Measurements from ENCODE around the gene MSRB2. TPM values are rescaled to one million over a fixed set of nuclear protein-coding genes. Genes with fewer than 3 reads are reported as not detected.

The MSRB2 gene
- total and polyA plus RNA-seq, 2 donors (not counting 1 experiment from before 2014, with no cell fraction given) = 19.0 to 33.0 TPM

DNA sequence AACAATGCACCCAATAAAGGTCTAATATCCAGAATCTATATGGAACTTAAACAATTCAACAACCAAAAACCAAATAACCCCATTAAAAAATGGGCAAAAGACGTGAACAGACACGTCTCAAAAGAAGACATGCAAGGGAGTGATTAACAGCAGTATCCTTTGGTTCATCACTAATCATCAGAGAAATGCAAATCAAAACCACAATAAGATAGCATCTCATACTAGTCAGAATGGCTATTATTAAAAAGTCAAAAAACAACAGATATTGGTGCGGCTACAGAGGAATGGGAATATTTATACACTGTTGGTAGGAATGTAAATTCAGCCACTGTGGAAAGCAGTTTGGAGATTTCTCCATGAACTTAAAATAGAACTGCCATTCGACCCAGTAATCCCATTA, 46.6 kb downstream of the MSRB2 start:
- Histone ChIP-seq H3K79me2 (ENCODE audit: control insufficient read depth, insufficient read depth, low read length) (no peaks in the 10 kb centered on the region), H3K27ac (ENCODE audit: insufficient read depth, low read length) (no peak overlapping the region), H4K20me1 (ENCODE audit: control insufficient read depth, extremely low read depth, insufficient read depth, low read length) (no peaks in the 10 kb centered on the region), H2AFZ (ENCODE audit: low read length) (no peak overlapping the region), H3K4me3 (replicated peaks in 1 of 4; ENCODE audit: control extremely low read depth in 1 of 4, insufficient read depth in 1 of 4, low read depth in 3 of 4, low read length in 4 of 4) (no peak overlapping the region), H3K9ac (ENCODE audit: insufficient read depth, low read length) (no peak overlapping the region), H3K4me2 (ENCODE audit: extremely low read depth, insufficient read depth, low read length) (no peak overlapping the region), H3K9me3 (ENCODE audit: control insufficient read depth, insufficient read depth, low read depth, low read length) (no peaks in the 10 kb centered on the region), H3K27me3 (ENCODE audit: control insufficient read depth, insufficient read depth, low read length) (no peaks in the 10 kb centered on the region), H3K36me3 (ENCODE audit: control insufficient read depth, insufficient read depth, low read length) (no peaks in the 10 kb centered on the region), H3K4me1 (ENCODE audit: control insufficient read depth, extremely low read depth, insufficient read depth, low read length) (no peaks in the 10 kb centered on the region)
- TF ChIP-seq, protein P1, sequence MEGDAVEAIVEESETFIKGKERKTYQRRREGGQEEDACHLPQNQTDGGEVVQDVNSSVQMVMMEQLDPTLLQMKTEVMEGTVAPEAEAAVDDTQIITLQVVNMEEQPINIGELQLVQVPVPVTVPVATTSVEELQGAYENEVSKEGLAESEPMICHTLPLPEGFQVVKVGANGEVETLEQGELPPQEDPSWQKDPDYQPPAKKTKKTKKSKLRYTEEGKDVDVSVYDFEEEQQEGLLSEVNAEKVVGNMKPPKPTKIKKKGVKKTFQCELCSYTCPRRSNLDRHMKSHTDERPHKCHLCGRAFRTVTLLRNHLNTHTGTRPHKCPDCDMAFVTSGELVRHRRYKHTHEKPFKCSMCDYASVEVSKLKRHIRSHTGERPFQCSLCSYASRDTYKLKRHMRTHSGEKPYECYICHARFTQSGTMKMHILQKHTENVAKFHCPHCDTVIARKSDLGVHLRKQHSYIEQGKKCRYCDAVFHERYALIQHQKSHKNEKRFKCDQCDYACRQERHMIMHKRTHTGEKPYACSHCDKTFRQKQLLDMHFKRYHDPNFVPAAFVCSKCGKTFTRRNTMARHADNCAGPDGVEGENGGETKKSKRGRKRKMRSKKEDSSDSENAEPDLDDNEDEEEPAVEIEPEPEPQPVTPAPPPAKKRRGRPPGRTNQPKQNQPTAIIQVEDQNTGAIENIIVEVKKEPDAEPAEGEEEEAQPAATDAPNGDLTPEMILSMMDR (conservative IDR thresholded peaks at IDR 0.05 in 1 of 2, IDR thresholded peaks at IDR 0.05 in 1 of 2; ENCODE audit: low read depth in 1 of 2, low read length in 2 of 2) = no peak
- no peak for TF ChIP-seq EZH2 (IDR thresholded peaks at IDR 0.05; ENCODE audit: low read length, missing control alignments)
- DNase-seq (ENCODE audit: low read depth in 2 of 2) = no peak

DNA sequence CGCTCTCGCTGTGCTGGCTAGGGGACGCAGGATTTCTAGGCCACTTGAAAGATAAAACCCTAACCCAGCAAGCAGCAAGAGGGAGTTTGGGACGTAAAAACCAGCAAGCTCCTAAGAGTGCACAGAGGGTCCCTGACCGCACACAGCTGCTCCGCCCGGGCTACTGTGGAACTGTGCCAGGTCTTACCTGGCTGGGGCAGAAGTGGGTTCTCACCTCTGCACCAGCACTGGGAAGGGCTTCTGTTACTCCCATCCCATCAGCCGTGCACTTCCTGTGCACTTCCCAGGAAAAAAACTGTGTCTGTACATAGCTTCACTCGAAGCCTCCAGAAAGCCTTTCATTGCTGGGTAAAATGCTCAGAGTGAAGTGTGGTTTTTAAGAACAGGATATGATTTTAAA, 50.9 kb downstream of the MSRB2 start:
- H3K9me3 ChIP-seq (ENCODE audit: control insufficient read depth, insufficient read depth, low read depth, low read length) = no peaks in the 10 kb centered on the region
- no peak overlapping the region for H3K4me3 ChIP-seq (replicated peaks in 1 of 4; ENCODE audit: control extremely low read depth in 1 of 4, insufficient read depth in 1 of 4, low read depth in 3 of 4, low read length in 4 of 4)
- H3K9ac ChIP-seq (ENCODE audit: insufficient read depth, low read length) = no peak overlapping the region
- no peak overlapping the region for H2AFZ ChIP-seq (ENCODE audit: low read length)
- H3K4me1 ChIP-seq (ENCODE audit: control insufficient read depth, extremely low read depth, insufficient read depth, low read length) = no peaks in the 10 kb centered on the region
- H3K36me3 ChIP-seq (ENCODE audit: control insufficient read depth, insufficient read depth, low read length) = no peaks in the 10 kb centered on the region
- no peak for DNase-seq (ENCODE audit: low read depth in 2 of 2)
- no peaks in the 10 kb centered on the region for H3K79me2 ChIP-seq (ENCODE audit: control insufficient read depth, insufficient read depth, low read length)
- no peaks in the 10 kb centered on the region for H4K20me1 ChIP-seq (ENCODE audit: control insufficient read depth, extremely low read depth, insufficient read depth, low read length)
- H3K27ac ChIP-seq (ENCODE audit: insufficient read depth, low read length) = no peak overlapping the region
- no peaks in the 10 kb centered on the region for H3K27me3 ChIP-seq (ENCODE audit: control insufficient read depth, insufficient read depth, low read length)
- no peak overlapping the region for H3K4me2 ChIP-seq (ENCODE audit: extremely low read depth, insufficient read depth, low read length)
- no peak for TF ChIP-seq EZH2 (IDR thresholded peaks at IDR 0.05; ENCODE audit: low read length, missing control alignments)
- TF ChIP-seq, protein P1 (conservative IDR thresholded peaks at IDR 0.05 in 1 of 2, IDR thresholded peaks at IDR 0.05 in 1 of 2; ENCODE audit: low read depth in 1 of 2, low read length in 2 of 2) = no peak

DNA sequence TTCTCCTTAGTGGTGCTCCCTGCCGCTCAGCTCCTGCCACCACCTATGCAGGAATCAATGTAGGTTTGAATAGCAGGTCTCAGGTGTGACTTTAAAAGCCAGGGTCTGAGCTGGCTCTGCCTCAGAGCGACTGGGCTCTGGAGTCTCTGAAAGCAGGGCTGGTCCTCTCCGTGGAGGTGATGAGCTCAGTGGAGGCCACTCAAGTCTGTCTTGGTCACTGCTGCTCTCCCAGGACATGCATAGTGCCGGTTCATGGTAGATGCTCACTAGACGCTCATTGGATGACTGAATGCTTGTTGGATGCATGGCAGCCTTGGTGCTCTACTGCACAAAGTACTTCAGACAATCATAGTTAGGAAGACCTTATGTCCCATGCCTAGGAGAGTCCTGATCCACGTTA, 51.7 kb downstream of the MSRB2 start:
- TF ChIP-seq, protein P1 (conservative IDR thresholded peaks at IDR 0.05 in 1 of 2, IDR thresholded peaks at IDR 0.05 in 1 of 2; ENCODE audit: low read depth in 1 of 2, low read length in 2 of 2) = no peak
- TF ChIP-seq EZH2 (IDR thresholded peaks at IDR 0.05; ENCODE audit: low read length, missing control alignments) = no peak
- no peak overlapping the region for H3K4me2 ChIP-seq (ENCODE audit: extremely low read depth, insufficient read depth, low read length)
- no peaks in the 10 kb centered on the region for H3K36me3 ChIP-seq (ENCODE audit: control insufficient read depth, insufficient read depth, low read length)
- no peaks in the 10 kb centered on the region for H3K9me3 ChIP-seq (ENCODE audit: control insufficient read depth, insufficient read depth, low read depth, low read length)
- no peak overlapping the region for H3K27ac ChIP-seq (ENCODE audit: insufficient read depth, low read length)
- no peaks in the 10 kb centered on the region for H4K20me1 ChIP-seq (ENCODE audit: control insufficient read depth, extremely low read depth, insufficient read depth, low read length)
- H3K4me1 ChIP-seq (ENCODE audit: control insufficient read depth, extremely low read depth, insufficient read depth, low read length) = no peaks in the 10 kb centered on the region
- H2AFZ ChIP-seq (ENCODE audit: low read length) = no peak overlapping the region
- no peaks in the 10 kb centered on the region for H3K79me2 ChIP-seq (ENCODE audit: control insufficient read depth, insufficient read depth, low read length)
- H3K27me3 ChIP-seq (ENCODE audit: control insufficient read depth, insufficient read depth, low read length) = no peaks in the 10 kb centered on the region
- DNase-seq (ENCODE audit: low read depth in 2 of 2) = no peak
- H3K9ac ChIP-seq (ENCODE audit: insufficient read depth, low read length) = no peak overlapping the region
- no peak overlapping the region for H3K4me3 ChIP-seq (replicated peaks in 1 of 4; ENCODE audit: control extremely low read depth in 1 of 4, insufficient read depth in 1 of 4, low read depth in 3 of 4, low read length in 4 of 4)

Data from fibroblast of lung (primary cell).